Natural killer cell treated with Interleukin-12 subunit alpha and Interleukin-12 subunit beta and Interleukin-15 and Interleukin-18, amount 100 ng/mL, for 72 hours (primary cell): ENCODE measurements around the gene ATP8A2. TPM values are rescaled to one million over a fixed set of nuclear protein-coding genes. Genes with fewer than 3 reads are reported as not detected.

Experiments
- ATAC-seq, 2 donors: fragments of 150-1000 bp; cut with Tn5 transposase in 1 of 2; sonication (Bioruptor Pico), chemical (Tn5 transposase) in 1 of 2; 2 replicates each; pipeline ENCODE4 v1.10.0; 2021
- DNase-seq: peaks from one replicate; pipeline ENCODE4 v3.0.0; 2022; ENCODE audit warnings: low spot score
- H3K27ac Mint-ChIP-seq, 2 donors: 1 replicate in 1 of 2; 2 replicates in 1 of 2; pipeline ENCODE4 v1.8.0; 2022; ENCODE audit warnings: mixed read lengths in 2 of 2, mild to moderate bottlenecking in 1 of 2, moderate library complexity in 1 of 2
- H3K27me3 Mint-ChIP-seq, 2 donors: 1 replicate in 1 of 2; 2 replicates in 1 of 2; pipeline ENCODE4 v1.8.0; 2022; ENCODE audit warnings: mixed read lengths in 2 of 2
- H3K36me3 Mint-ChIP-seq: one replicate; pipeline ENCODE4 v1.8.0; 2022; ENCODE audit warnings: mixed read lengths
- H3K4me1 Mint-ChIP-seq, 2 donors: 1 replicate in 1 of 2; 2 replicates in 1 of 2; pipeline ENCODE4 v1.8.0; 2022; ENCODE audit warnings: low read depth in 2 of 2, mixed read lengths in 2 of 2, mild to moderate bottlenecking in 1 of 2
- H3K4me3 Mint-ChIP-seq: one replicate; pipeline ENCODE4 v1.8.0; 2022; ENCODE audit warnings: mixed read lengths
- H3K9me3 Mint-ChIP-seq: 2 replicates; pipeline ENCODE4 v1.8.0; 2022; ENCODE audit warnings: mixed read lengths
- total RNA-seq, 2 donors: library from RNA; stranded (reverse); gene quantifications; one replicate each; pipeline ENCODE4 v1.2.3, GENCODE V29; 2022

ATP8A2 gene
- total RNA-seq, 2 donors from 2014 or later, result 0.10 to 0.14 TPM

GRCh38 chr13:25683662-25684370 is 312.0 kb downstream of the ATP8A2 start:
- Mint-ChIP-seq H3K4me3 (no peak overlapping the region), H3K27ac (no peak overlapping the region), H3K4me1 (no peaks in the 10 kb centered on the region), H3K27me3 (peaks cover 3 to 6% of the 10 kb centered on the region in 2 donors), H3K36me3 (no peaks in the 10 kb centered on the region), H3K9me3 (no peaks in the 10 kb centered on the region)
- ATAC-seq (no peak), DNase-seq (no peak)

GRCh38 chr13:25684491-25684890 is 312.7 kb downstream of the ATP8A2 start:
- no peak for ATAC-seq

GRCh38 chr13:25686831-25687470 is 315.2 kb downstream of the ATP8A2 start:
- DNase-seq, result no peak
- Mint-ChIP-seq H3K27ac (no peak overlapping the region), H3K4me3 (no peak overlapping the region), H3K4me1 (no peaks in the 10 kb centered on the region), H3K9me3 (no peaks in the 10 kb centered on the region), H3K36me3 (no peaks in the 10 kb centered on the region), H3K27me3 (peaks cover 5 to 18% of the 10 kb centered on the region in 2 donors)
- no peak for ATAC-seq

More at GRCh38 chr13:25684491-25684890, 312.7 kb downstream of the ATP8A2 start:
- no peak for DNase-seq
- Mint-ChIP-seq H3K9me3 (no peaks in the 10 kb centered on the region), H3K4me3 (no peak overlapping the region), H3K36me3 (no peaks in the 10 kb centered on the region), H3K27ac (no peak overlapping the region), H3K4me1 (no peaks in the 10 kb centered on the region), H3K27me3 (peaks cover 3 to 6% of the 10 kb centered on the region in 2 donors)

GRCh38 chr13:25687471-25688225 is 315.9 kb downstream of the ATP8A2 start:
- H3K27me3 Mint-ChIP-seq, result peaks cover 9 to 21% of the 10 kb centered on the region in 2 donors
- ATAC-seq (no peak), DNase-seq (no peak)
- no peak overlapping the region for H3K27ac Mint-ChIP-seq
- H3K4me1 Mint-ChIP-seq, result no peaks in the 10 kb centered on the region
- no peaks in the 10 kb centered on the region for H3K9me3 Mint-ChIP-seq
- no peak overlapping the region for H3K4me3 Mint-ChIP-seq
- no peaks in the 10 kb centered on the region for H3K36me3 Mint-ChIP-seq

GRCh38 chr13:25688536-25688935 is 316.8 kb downstream of the ATP8A2 start:
- H3K27ac Mint-ChIP-seq, result no peak overlapping the region
- H3K9me3 Mint-ChIP-seq, result no peaks in the 10 kb centered on the region
- DNase-seq (no peak), ATAC-seq (no peak)
- H3K27me3 Mint-ChIP-seq, result peaks cover 13 to 27% of the 10 kb centered on the region in 2 donors
- H3K4me3 Mint-ChIP-seq, result no peak overlapping the region
- no peaks in the 10 kb centered on the region for H3K36me3 Mint-ChIP-seq
- no peaks in the 10 kb centered on the region for H3K4me1 Mint-ChIP-seq

- Mint-ChIP-seq H3K36me3 (no peaks in the 10 kb centered on the region), H3K9me3 (no peaks in the 10 kb centered on the region), H3K4me3 (no peak overlapping the region), H3K4me1 (no peaks in the 10 kb centered on the region), H3K27ac (no peak overlapping the region), H3K27me3 (peaks cover 18 to 28% of the 10 kb centered on the region in 2 donors)
- DNase-seq (no peak), ATAC-seq (no peak)
Measured at GRCh38 chr13:25689539-25689938, 317.8 kb downstream of the ATP8A2 start.

GRCh38 chr13:25690582-25690981 is 318.8 kb downstream of the ATP8A2 start:
- peaks cover 18 to 31% of the 10 kb centered on the region in 2 donors for H3K27me3 Mint-ChIP-seq
- no peak for ATAC-seq
- no peaks in the 10 kb centered on the region for H3K36me3 Mint-ChIP-seq
- H3K27ac Mint-ChIP-seq, result no peak overlapping the region
- H3K4me1 Mint-ChIP-seq, result no peaks in the 10 kb centered on the region
- no peak for DNase-seq
- H3K9me3 Mint-ChIP-seq, result no peaks in the 10 kb centered on the region
- H3K4me3 Mint-ChIP-seq, result no peak overlapping the region

- Mint-ChIP-seq H3K27ac (no peak overlapping the region), H3K9me3 (no peaks in the 10 kb centered on the region), H3K4me3 (no peak overlapping the region), H3K27me3 (peaks cover 18 to 35% of the 10 kb centered on the region in 2 donors), H3K36me3 (no peaks in the 10 kb centered on the region), H3K4me1 (no peaks in the 10 kb centered on the region)
- no peak for ATAC-seq
- no peak for DNase-seq
Measured at GRCh38 chr13:25691654-25692053, 319.9 kb downstream of the ATP8A2 start.

GRCh38 chr13:25692099-25692498 is 320.3 kb downstream of the ATP8A2 start:
- H3K27me3 Mint-ChIP-seq, result peaks cover 18 to 35% of the 10 kb centered on the region in 2 donors
- DNase-seq, result no peak
- no peak for ATAC-seq
- no peak overlapping the region for H3K4me3 Mint-ChIP-seq
- no peaks in the 10 kb centered on the region for H3K36me3 Mint-ChIP-seq
- H3K4me1 Mint-ChIP-seq, result no peaks in the 10 kb centered on the region
- no peaks in the 10 kb centered on the region for H3K9me3 Mint-ChIP-seq
- H3K27ac Mint-ChIP-seq, result no peak overlapping the region

GRCh38 chr13:25699056-25699455 is 327.3 kb downstream of the ATP8A2 start:
- H3K36me3 Mint-ChIP-seq, result no peaks in the 10 kb centered on the region
- ATAC-seq (no peak), DNase-seq (no peak)
- peaks cover 18 to 26% of the 10 kb centered on the region in 2 donors for H3K27me3 Mint-ChIP-seq
- H3K4me1 Mint-ChIP-seq, result no peaks in the 10 kb centered on the region
- no peak overlapping the region for H3K27ac Mint-ChIP-seq
- no peaks in the 10 kb centered on the region for H3K9me3 Mint-ChIP-seq
- no peak overlapping the region for H3K4me3 Mint-ChIP-seq

- no peaks in the 10 kb centered on the region for H3K9me3 Mint-ChIP-seq
- H3K27me3 Mint-ChIP-seq, result peaks cover 15 to 26% of the 10 kb centered on the region in 2 donors
- H3K27ac Mint-ChIP-seq, result no peak overlapping the region
- no peak for DNase-seq
- no peak for ATAC-seq
- no peak overlapping the region for H3K4me3 Mint-ChIP-seq
- no peaks in the 10 kb centered on the region for H3K36me3 Mint-ChIP-seq
- H3K4me1 Mint-ChIP-seq, result no peaks in the 10 kb centered on the region
Measured at GRCh38 chr13:25699600-25699999, 327.8 kb downstream of the ATP8A2 start.

- H3K4me3 Mint-ChIP-seq, result no peak overlapping the region
- no peaks in the 10 kb centered on the region for H3K4me1 Mint-ChIP-seq
- DNase-seq (no peak), ATAC-seq (no peak)
- H3K27ac Mint-ChIP-seq, result no peak overlapping the region
- peaks cover 15 to 19% of the 10 kb centered on the region in 2 donors for H3K27me3 Mint-ChIP-seq
- no peaks in the 10 kb centered on the region for H3K9me3 Mint-ChIP-seq
- H3K36me3 Mint-ChIP-seq, result no peaks in the 10 kb centered on the region
Measured at GRCh38 chr13:25701304-25701703, 329.5 kb downstream of the ATP8A2 start.

- H3K4me1 Mint-ChIP-seq, result no peaks in the 10 kb centered on the region
- peaks cover 16 to 19% of the 10 kb centered on the region in 2 donors for H3K27me3 Mint-ChIP-seq
- no peaks in the 10 kb centered on the region for H3K36me3 Mint-ChIP-seq
- no peak overlapping the region for H3K4me3 Mint-ChIP-seq
- no peaks in the 10 kb centered on the region for H3K9me3 Mint-ChIP-seq
- H3K27ac Mint-ChIP-seq, result no peak overlapping the region
- ATAC-seq, result no peak
- no peak for DNase-seq
Measured at GRCh38 chr13:25702386-25702785, 330.6 kb downstream of the ATP8A2 start.

GRCh38 chr13:25707726-25708125 is 336.0 kb downstream of the ATP8A2 start:
- ATAC-seq, result no peak
- no peaks in the 10 kb centered on the region for H3K36me3 Mint-ChIP-seq
- no peaks in the 10 kb centered on the region for H3K4me1 Mint-ChIP-seq

More at GRCh38 chr13:25707726-25708125, 336.0 kb downstream of the ATP8A2 start:
- DNase-seq, result no peak
- Mint-ChIP-seq H3K27me3 (peaks cover 19 to 25% of the 10 kb centered on the region in 2 donors), H3K27ac (no peak overlapping the region), H3K9me3 (no peaks in the 10 kb centered on the region), H3K4me3 (no peak overlapping the region)
